Measurements from ENCODE around the gene DOCK2.
"Not testable (repeated sequence)": the region's sequence is repeated elsewhere in the genome, so short reads cannot be mapped to it uniquely, and the experiment has no call there.

DOCK2 gene

GRCh38 chr5:169798438-169798837 is 161.4 kb downstream of the DOCK2 start:
- DNase-seq, result no peak

GRCh38 chr5:169798906-169799660 is 162.0 kb downstream of the DOCK2 start:
- DNase-seq, result no peak

- no peak for DNase-seq
These were observed 164.3 kb downstream of the DOCK2 start for GRCh38 chr5:169801324-169801777.

GRCh38 chr5:169801781-169802180 is 164.7 kb downstream of the DOCK2 start:
- DNase-seq, result no peak

GRCh38 chr5:169803077-169803981 is 166.3 kb downstream of the DOCK2 start:
- DNase-seq, result no peak

- DNase-seq, result no peak
These were observed 167.8 kb downstream of the DOCK2 start for GRCh38 chr5:169804861-169805260.

- no peak for DNase-seq
These were observed 168.5 kb downstream of the DOCK2 start for GRCh38 chr5:169805527-169805934.

GRCh38 chr5:169805937-169806700 is 169.0 kb downstream of the DOCK2 start:
- DNase-seq, result no peak

- no peak for DNase-seq
These were observed 171.1 kb downstream of the DOCK2 start for GRCh38 chr5:169808118-169808581.

- not testable (repeated sequence) for DNase-seq
These were observed 171.8 kb downstream of the DOCK2 start for GRCh38 chr5:169808880-169809279.

GRCh38 chr5:169809281-169809680 is 172.2 kb downstream of the DOCK2 start:
- no peak for DNase-seq

- DNase-seq, result no peak
These were observed 173.4 kb downstream of the DOCK2 start for GRCh38 chr5:169810524-169810923.

GRCh38 chr5:169811023-169811422 is 173.9 kb downstream of the DOCK2 start:
- DNase-seq, result no peak

- DNase-seq, result no peak
These were observed 174.6 kb downstream of the DOCK2 start for GRCh38 chr5:169811680-169812079.

GRCh38 chr5:169812786-169813185 is 175.7 kb downstream of the DOCK2 start:
- no peak for DNase-seq

GRCh38 chr5:169814045-169814444 is 177.0 kb downstream of the DOCK2 start:
- DNase-seq, result no peak

GRCh38 chr5:169814522-169814921 is 177.4 kb downstream of the DOCK2 start:
- DNase-seq, result no peak

GRCh38 chr5:169817031-169817430 is 180.0 kb downstream of the DOCK2 start:
- DNase-seq, result no peak

- DNase-seq, result no peak
These were observed 189.5 kb downstream of the DOCK2 start for GRCh38 chr5:169826618-169827017.

GRCh38 chr5:169827769-169828168 is 190.7 kb downstream of the DOCK2 start:
- no peak for DNase-seq

- no peak for DNase-seq
These were observed 191.3 kb downstream of the DOCK2 start for GRCh38 chr5:169828385-169828784.

- DNase-seq, result no peak
These were observed 194.3 kb downstream of the DOCK2 start for GRCh38 chr5:169831331-169831730.

GRCh38 chr5:169832304-169832703 is 195.2 kb downstream of the DOCK2 start:
- DNase-seq, result no peak
